GM10248 (cell line): ENCODE results near the gene MS4A15.
A peak's percentile ranks its signal among the peaks of the same experiment; 100 is the strongest.

Source experiments
- CTCF ChIA-PET: fragments of 300-600 bp; sonication (Branson Sonifier 250); formaldehyde crosslinking; extraction: SDS; loops from one replicate; lab custom pipeline; 2021; ENCODE audit warnings: antibody characterized with exemption; lab: Yijun Ruan, JAX
- POLR2A ChIA-PET: fragments of 350-650 bp; sonication (Branson Sonifier 250); formaldehyde crosslinking; extraction: SDS; loops from one replicate; lab custom pipeline; 2020; ENCODE audit warnings: antibody characterized with exemption; lab: Yijun Ruan, JAX
- DNase-seq: peaks from one replicate; pipeline ENCODE4 v3.0.0; 2012; ENCODE audit errors: extremely low spot score
- TF ChIP-seq, protein P1 (sequence below): IDR thresholded peaks from 2 replicates; pipeline ENCODE4 v1.5.1; 2012; ENCODE audit warnings: mild to moderate bottlenecking, low read depth; ENCODE audit errors: extremely low read depth, missing control alignments, control extremely low read depth

Gene MS4A15

DNA sequence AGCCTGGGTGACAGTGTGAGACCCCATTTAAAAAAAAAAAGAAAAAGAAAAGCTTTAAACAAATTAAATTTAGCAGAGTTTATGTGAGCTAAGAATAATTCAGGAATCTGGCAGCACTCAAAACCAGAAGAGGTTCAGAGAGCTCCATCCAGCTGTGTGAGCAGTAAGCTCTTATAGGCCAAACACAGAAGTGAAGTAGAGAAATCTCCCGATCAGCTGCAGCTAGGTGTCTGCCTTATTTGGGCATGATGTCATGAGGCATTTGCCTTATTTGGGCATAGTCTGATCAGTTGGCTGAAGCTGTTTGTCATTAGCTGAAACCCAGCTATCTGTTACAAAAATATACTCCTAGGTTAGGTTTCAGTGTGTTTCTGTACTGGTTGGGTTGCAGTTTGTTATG is 8.2 kb downstream of the MS4A15 start:
- DNase-seq = peak; percentile 54
- ChIA-PET CTCF (interaction anchor here (0.9 to 11.0 kb wide), 17 partner anchors 8 to 1228 kb away, joined by 3 to 268 read pairs (median 6); partner anchors contain the start of genes MS4A15, MS4A8, PRPF19 and TMEM109), POLR2A (no interaction called here)
- TF ChIP-seq, protein P1, sequence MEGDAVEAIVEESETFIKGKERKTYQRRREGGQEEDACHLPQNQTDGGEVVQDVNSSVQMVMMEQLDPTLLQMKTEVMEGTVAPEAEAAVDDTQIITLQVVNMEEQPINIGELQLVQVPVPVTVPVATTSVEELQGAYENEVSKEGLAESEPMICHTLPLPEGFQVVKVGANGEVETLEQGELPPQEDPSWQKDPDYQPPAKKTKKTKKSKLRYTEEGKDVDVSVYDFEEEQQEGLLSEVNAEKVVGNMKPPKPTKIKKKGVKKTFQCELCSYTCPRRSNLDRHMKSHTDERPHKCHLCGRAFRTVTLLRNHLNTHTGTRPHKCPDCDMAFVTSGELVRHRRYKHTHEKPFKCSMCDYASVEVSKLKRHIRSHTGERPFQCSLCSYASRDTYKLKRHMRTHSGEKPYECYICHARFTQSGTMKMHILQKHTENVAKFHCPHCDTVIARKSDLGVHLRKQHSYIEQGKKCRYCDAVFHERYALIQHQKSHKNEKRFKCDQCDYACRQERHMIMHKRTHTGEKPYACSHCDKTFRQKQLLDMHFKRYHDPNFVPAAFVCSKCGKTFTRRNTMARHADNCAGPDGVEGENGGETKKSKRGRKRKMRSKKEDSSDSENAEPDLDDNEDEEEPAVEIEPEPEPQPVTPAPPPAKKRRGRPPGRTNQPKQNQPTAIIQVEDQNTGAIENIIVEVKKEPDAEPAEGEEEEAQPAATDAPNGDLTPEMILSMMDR = no peak

DNA sequence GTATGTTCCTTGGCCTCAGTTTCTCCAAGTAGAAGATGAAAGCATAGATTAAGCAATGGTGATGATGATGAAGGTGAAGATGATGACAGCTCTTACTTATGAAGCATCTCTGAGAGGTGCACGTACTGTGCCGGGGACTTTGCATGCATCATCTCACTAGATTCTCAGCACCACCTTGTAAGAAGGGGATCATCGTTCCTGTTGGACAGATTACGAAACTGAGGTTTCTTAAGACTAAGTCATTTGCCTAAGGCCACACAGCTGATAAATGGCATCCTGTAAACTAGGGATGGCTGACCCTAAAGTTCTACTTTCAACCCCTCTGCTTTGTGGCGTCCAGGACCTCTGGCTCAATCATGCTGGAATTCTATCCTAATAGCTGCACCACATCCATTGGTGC is 8.7 kb downstream of the MS4A15 start:
- POLR2A ChIA-PET = no interaction called here
- CTCF ChIA-PET = interaction anchor here (0.9 to 11.0 kb wide), 15 partner anchors 9 to 402 kb away, joined by 4 to 268 read pairs (median 6); partner anchors contain the start of genes MS4A15, MS4A8 and TMEM109

DNA sequence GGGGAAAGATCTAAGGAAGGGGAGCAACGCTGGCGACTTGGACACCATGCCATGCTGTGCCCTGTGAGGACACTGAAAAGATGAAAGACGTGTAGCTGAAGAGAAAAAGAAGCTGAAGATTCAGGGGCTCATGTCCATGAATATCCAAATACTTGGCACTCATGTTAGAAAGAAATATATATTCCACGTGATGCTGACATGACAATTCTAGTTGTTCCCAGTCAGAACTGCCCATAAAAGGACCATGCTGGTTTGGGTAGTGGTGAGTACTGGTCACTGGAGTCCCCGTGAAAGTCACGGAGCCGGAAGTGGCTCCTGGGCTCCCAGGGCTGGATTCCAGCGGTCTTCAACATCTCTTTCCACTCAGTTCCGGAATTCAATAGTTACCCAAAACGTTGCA is 9.9 kb downstream of the MS4A15 start:
- TF ChIP-seq, protein P1 = no peak
- no peak for DNase-seq
- ChIA-PET POLR2A (no interaction called here), CTCF (interaction anchor here (0.6 to 11.0 kb wide), 9 partner anchors 10 to 146 kb away, joined by 3 to 268 read pairs (median 5); partner anchors contain the start of gene MS4A15)

More for the DNA sequence above, 8.7 kb downstream of the MS4A15 start:
- TF ChIP-seq, protein P1 = no peak
- no peak for DNase-seq

DNA sequence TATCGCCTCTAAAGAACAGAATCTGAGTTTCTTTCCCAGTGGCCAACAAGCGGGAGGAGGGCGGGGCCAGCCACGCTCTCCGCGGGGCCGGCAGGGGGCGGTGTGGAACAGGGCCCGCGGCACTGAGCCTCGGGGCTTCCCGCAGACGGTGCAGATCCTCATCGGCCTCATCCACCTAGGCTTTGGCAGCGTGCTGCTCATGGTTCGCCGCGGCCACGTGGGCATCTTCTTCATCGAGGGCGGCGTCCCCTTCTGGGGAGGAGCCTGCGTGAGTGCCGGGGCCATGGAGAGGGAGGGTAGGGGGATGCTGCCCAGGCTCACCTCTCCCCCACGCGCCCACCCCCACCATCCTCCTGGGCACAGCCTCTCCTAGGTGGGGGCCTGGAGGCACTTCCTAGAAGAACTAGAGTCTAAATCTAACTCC is 10.7 kb downstream of the MS4A15 start:
- ChIA-PET POLR2A (no interaction called here), CTCF (interaction anchor here (0.6 to 11.0 kb wide), 9 partner anchors 9 to 147 kb away, joined by 3 to 268 read pairs (median 3); partner anchors contain the start of gene MS4A15)
- TF ChIP-seq, protein P1 = peak; percentile 31
- DNase-seq = no peak

DNA sequence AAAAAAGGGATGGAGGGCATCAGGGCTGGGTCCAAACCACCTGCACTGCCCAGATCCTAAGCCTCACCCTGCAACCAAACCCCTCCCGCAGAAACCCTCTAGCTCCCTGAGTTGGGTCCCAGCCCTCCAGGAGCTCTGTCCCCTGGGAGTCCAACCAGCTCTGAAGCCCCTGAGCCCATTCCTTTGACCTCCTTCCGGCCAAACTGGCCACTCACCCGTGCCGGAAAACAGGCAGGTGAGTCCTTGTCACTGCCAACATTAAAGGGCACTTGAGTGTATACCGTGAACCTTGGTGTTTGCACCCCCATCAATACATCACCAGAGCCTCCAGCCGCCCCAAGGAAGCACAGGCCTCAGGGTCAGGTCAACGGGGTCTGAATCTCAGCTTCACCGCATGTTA is 11.5 kb downstream of the MS4A15 start:
- TF ChIP-seq, protein P1 = no peak
- no peak for DNase-seq
- ChIA-PET POLR2A (no interaction called here), CTCF (interaction anchor here (1.0 to 11.0 kb wide), 6 partner anchors 8 to 129 kb away, joined by 3 to 268 read pairs (median 4); partner anchors contain the start of gene MS4A15)

DNA sequence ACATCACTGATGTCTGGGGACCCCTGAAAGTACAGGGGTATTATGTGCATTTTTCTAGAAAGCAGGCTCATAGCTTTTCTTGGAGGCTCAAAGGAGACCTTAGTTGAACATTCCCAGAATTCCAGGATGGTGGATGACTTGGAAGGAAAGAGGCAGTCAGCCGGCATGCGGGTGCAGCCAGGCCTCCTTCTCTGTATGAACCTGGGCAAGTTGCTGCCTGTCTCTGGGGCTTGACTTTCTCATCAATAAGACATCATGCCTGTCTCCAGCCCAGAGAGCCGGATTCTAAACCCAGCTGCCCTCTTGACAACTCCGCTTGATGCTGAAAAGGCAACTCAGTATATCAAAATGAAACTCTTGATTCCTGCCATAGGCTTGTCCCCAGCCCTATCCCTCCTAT is 12.6 kb downstream of the MS4A15 start:
- DNase-seq = no peak
- ChIA-PET POLR2A (no interaction called here), CTCF (interaction anchor here (1.0 to 11.0 kb wide), 6 partner anchors 7 to 617 kb away, joined by 3 to 268 read pairs (median 4); partner anchors contain the start of gene MS4A15)
- TF ChIP-seq, protein P1 = no peak
